Epithelial cell of esophagus (primary cell): ENCODE results near the gene KRTAP10-4.
"Not testable (repeated sequence)": the region's sequence is repeated elsewhere in the genome, so short reads cannot be mapped to it uniquely, and the experiment has no call there.

Experiments
- DNase-seq: peaks from one replicate; pipeline ENCODE4 v3.0.0; 2010; ENCODE audit warnings: low read depth
- H3K4me3 ChIP-seq: 2 replicates; pipeline ENCODE4 v1.5.1; 2011; ENCODE audit warnings: mild to moderate bottlenecking, low read length, control low read depth
- CTCF ChIP-seq: IDR thresholded peaks from 2 replicates; pipeline ENCODE4 v1.5.1; 2011; ENCODE audit warnings: low read depth, mild to moderate bottlenecking, low read length, control low read depth, inconsistent platforms; ENCODE audit not compliant: insufficient read depth; ENCODE audit errors: missing control alignments

Gene KRTAP10-4

GRCh38 chr21:44552681-44553080 is 20.8 kb upstream of the KRTAP10-4 start:
- DNase-seq = no peak
- TF ChIP-seq CTCF = no peak
- H3K4me3 ChIP-seq = no peak overlapping the region

- TF ChIP-seq CTCF = no peak
- H3K4me3 ChIP-seq = no peak overlapping the region
- no peak for DNase-seq
These were observed 18.2 kb upstream of the KRTAP10-4 start for GRCh38 chr21:44555200-44555875.

DNA sequence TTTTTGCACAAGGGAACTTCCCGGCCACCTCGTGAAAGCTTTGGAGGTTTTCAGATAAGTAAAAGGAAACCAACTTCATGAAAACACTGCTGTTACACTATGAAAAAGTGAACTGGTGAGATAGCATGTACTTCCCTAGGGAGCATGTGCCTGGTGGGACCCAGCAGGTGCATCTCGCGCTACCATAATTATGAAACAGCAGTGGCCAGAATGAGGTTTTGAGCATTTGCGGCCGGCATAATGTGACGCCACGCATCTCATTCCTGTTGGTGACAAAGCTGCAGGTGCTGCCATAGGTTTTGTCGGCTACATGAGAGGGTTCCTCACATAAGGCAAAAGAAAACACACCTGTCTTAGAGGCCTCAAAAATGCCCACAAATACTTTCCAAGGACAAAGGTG is 16.6 kb upstream of the KRTAP10-4 start:
- DNase-seq = no peak
- TF ChIP-seq CTCF = no peak
- no peak overlapping the region for H3K4me3 ChIP-seq

- no peak for TF ChIP-seq CTCF
These were observed 15.8 kb upstream of the KRTAP10-4 start for GRCh38 chr21:44557491-44558328.

DNA sequence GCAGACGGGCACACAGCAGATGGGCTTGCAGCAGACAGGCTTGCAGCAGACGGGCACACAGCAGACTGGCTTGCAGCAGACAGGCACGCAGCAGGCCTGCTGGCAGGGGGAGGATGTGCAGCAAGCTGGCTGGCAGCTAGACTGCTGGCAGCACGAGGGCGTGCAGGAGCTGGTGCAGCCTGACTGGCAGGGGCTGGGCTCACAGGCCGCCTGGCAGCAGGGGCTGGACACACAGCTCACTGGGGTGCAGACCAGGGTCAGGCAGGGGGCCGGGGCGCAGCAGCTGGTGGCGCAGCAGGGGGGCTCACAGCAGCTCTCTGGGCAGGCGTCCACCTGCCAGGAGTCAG is 15.2 kb upstream of the KRTAP10-4 start:
- H3K4me3 ChIP-seq = not testable (repeated sequence)

More at GRCh38 chr21:44557491-44558328, 15.8 kb upstream of the KRTAP10-4 start:
- no peak for DNase-seq
- H3K4me3 ChIP-seq = no peak overlapping the region

GRCh38 chr21:44558695-44559094 is 14.8 kb upstream of the KRTAP10-4 start, which contains the start of gene KRTAP10-3:
Gene KRTAP10-3, minus strand, starts transcription at chr21:44558795. Its CDS starts 80 bp downstream, at chr21:44558715.
- TF ChIP-seq CTCF = no peak
- DNase-seq = no peak
- H3K4me3 ChIP-seq = no peak within 1 kb of the TSS

More for the DNA sequence above, 15.2 kb upstream of the KRTAP10-4 start:
- DNase-seq = not testable (repeated sequence)

GRCh38 chr21:44564099-44564498 is 9.4 kb upstream of the KRTAP10-4 start:
- no peak for DNase-seq
- TF ChIP-seq CTCF = no peak
- no peak overlapping the region for H3K4me3 ChIP-seq
